Limb (tissue), 2 donors: Measurements from ENCODE around the gene GPRC5D.

Experiments used
- DNase-seq, 2 donors: peaks; one replicate each; pipeline ENCODE4 v3.0.0-alpha.2; 2016; ENCODE audit errors: extremely low spot score in 2 of 2

The GPRC5D gene

DNA sequence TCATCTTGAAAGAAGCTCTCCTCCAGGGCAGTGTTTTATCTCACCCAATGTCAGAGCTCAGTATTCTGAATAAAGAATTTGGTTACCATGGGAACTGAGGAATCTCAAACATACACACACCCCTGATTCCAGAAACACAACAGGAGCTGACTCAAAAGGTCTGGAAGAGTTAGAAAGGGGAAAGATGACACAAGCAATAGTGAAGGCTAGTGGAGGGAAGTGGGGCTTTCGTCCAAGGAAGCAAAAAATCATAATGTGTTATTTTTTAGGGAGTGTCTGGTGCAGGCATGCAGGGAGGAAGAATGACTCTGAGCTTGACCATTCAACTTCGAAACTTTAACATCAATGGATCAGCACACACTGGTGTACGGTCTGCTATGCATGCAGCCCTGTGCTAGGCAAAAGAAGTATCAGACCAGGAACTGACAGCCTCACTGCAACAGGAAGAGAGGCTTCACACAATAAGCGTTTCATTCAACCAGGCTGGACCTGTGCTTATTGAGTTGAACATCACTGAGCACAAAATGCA is 27.8 kb upstream of the GPRC5D start:
- DNase-seq: peak in 1 of 2 donors; percentile 69

DNA sequence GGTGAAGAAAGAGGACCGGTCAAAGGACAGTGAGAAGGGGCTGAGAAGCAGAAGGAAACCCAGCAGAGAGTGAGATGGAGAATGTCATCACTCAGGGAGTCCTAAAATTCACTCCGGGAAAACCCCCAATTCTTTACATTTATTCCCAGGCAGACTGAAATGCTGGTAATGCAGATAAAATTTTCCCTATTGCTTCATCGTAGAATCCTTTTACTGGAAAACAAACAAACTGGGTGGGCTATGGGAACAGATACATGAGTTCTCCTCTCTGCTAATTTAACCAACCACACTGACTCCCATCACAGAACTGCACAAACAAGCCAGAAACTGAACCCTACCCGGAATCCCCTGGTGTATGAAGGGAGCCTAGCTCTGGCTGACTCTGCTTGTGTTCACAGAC is 27.2 kb upstream of the GPRC5D start:
- DNase-seq: no peak

DNA sequence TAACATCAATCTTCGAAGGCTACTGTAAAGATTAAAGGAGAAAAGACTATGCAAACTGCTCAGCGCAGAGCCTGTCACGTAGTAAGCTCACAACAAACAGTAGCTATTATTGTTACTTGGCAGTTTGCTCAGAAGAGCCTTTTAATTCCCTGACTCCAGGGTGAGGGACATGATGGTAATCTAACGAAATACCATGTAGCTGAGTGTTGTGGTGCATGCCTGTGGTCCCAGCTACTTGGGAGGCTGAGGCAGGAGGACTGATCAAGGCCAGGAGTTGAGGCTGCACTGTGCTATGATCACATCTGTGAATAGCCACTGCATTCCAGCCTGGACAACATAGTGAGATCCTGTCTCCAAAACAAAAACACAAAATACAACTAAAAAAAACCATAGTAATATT is 25.3 kb upstream of the GPRC5D start:
- no peak for DNase-seq

DNA sequence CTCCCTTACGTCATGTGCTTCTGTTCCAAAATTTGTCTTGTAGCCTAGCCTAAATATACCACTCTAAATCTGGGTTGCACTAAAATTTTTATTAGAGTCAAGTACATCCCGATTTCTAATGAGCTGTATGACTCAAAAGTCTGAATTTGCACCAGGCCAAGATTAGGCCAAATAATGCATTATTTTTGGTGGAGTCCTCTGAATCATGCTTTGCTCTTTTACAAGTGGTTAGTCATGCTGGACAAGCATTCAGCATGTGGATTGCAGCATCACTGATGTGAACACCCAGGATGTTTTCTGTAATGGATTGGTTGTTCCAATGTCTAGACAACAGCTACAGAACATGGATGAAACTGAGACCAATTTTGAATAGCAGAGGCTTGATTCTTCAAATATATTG is 24.4 kb upstream of the GPRC5D start:
- DNase-seq: no peak

GRCh38 chr12:12975322-12976077 is 23.5 kb upstream of the GPRC5D start:
- no peak for DNase-seq

DNA sequence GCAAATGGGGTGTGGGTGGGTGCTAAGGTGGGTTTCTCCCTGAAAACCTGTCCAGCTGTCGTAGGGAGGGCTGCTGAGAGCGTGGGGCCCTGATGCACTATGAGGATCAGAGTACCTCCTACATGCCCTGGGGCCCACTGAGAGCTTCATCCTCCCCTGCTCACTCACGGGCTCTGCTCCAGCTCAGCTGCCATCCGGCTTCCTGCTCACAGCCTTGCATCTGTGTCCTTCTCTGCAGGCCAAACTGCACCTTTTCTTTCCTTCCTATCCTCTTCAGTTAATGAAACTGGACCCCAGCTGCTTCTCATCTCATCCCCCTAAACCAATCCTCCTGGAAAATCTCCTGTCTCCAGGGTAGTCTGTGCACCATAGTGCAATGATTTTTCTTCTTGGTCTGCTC is 22.2 kb upstream of the GPRC5D start:
- DNase-seq: no peak

DNA sequence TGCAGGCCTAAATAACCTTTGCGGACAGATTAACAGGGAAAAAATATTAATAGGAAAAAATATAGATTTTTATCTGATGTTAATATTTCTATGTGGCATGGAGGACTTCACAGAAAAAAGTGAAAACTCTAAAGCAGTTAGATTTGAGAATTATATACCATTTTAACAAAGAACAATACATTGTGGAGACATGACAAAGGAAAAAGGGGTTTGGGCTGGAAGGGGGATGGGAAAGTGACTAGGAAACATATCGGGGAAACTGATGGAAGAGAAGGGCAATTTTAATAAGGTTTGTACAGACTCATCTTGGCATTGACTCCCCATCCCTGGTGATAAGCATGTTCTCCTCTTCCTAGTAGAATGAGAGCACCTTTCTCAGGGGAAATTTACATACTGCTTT is 21.0 kb upstream of the GPRC5D start:
- no peak for DNase-seq

GRCh38 chr12:12965836-12966235 is 13.9 kb upstream of the GPRC5D start:
- DNase-seq: no peak

- no peak for DNase-seq
Measured at GRCh38 chr12:12964255-12964654, 12.3 kb upstream of the GPRC5D start.

DNA sequence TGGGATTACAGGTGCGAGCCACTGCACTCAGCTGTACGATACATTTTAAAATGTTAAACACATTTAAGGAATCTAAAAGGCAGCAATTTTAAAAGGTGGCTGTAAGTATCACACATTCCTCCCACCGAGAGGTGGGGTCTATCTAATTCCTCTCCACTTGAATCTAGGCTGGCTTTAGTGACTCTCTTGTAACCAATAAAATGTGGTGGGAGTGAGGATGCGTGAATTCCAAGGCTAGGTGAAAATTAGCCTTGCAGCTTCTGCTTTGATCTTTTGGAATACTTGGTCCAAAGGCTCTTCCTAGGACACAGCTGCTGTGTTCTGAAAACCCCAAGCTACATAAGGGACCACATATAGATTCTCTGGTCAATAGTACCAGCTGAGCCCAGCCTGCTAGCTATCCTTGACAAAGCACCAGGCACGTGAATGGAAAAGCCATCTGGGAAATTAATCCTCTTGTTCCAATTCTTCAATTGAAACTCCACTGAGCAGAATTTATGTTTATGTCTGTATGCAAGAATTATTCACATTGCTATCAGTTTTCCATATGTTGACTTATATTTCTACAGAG is 8.8 kb upstream of the GPRC5D start:
- peak in 1 of 2 donors; percentile 26 for DNase-seq

DNA sequence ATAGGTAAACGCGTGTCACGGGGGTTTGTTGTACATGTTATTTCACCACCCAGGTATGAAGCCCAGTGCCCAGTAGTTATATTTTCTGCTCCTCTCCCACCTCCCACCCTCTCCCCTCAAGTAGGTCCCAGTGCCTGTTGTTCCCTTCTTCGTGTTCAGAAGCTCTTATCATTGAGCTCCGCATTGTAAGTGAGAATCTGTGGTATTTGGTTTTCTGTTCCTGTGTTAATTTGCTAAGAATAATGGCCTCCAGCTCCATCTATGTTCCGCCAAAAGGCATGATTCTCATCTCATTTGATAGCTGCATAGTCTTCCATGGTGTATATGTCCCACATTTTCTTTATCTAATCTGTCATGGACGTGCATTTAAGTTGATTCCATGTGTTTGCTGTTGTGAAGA is 6.9 kb upstream of the GPRC5D start:
- no peak for DNase-seq

DNA sequence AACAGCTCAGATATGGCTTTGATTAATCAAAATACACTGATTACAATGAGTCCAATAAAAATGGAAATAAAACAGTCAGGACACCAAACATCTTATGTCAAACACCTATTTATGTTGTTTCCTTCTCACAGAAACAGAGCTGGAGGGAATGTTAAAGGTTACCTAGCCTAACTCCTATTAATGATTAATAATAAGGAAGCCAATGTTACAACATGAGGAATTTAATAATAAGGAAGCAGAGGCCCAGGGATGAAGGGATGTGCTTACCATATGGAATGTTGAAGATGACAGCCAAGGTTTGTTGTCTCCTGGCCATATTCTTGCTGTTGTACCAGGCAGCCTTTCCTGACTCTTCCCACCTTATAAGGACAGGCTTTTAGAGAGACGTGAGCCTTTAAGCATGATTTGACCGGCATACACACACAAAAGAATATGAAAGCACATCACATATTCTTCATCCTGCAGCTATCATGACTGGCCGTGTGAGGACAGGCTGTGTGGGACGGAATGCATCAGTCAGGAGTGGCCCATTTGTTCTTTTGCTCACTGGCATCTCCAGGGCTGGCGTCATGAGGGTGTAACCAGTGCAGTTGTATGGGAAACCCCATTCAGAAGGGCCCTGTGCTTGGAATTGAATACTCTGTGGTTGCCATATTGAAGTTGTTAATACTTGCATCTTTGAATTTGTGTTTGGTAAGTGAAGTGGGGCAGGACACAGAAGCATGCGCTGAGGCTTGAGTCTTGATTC is 3.1 kb upstream of the GPRC5D start:
- no peak for DNase-seq

DNA sequence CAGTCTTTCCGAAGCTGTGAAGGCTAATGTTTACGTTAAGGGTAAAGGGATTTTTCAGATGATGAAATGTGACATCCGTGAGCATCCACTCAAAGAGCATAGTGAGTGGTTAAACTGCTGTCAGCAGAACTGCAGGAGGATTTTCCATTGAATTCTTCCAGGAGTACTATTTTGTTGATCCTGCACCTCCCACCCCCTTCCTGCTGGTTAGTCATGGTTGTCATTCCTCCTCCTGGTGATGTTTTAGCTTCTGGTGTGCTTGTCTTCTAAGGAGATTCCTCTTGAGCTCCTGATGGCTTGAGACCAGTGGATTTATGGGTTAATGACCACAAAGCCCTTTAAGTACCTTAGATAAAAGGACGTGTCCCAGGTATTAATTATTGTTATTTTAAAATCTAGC is 2.4 kb upstream of the GPRC5D start:
- no peak for DNase-seq

DNA sequence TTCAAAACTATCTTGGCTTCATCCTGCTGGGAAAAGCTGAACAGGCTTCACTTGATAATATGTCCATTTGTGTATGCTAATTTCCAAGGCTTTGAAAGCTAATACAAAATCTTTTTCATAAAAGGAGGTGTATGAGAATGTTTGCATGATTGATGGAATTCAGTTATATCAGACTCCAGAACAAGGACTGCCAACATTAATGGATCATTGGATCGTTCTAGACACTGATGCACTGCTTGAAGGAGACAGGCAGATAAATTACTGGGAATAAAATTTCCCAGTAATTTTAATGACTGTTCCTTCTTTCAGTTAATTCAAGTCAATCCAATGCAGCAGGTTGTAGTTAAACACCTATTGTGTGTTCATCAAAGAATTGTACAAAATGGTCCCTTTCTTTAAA is 466 bp downstream of the GPRC5D start:
- no peak for DNase-seq

DNA sequence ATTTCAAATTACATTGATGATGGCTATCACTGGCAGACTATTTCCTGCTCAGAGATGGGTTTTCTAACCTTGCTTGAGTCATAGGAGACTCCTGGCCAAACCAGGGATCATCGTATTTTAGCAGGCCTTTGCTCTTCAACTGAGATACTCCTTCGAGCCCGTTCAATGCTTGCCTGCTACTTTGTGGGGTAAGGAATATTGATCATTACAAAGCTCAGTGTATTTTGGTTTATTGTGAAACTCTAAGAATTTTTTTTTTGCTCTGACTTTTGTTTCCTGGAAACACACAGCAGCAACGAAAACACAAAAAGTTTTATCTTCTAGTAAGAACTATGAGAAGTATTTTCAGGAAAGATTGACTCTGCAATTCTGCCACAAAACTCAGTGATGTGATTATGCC is 4.1 kb downstream of the GPRC5D start:
- no peak for DNase-seq

DNA sequence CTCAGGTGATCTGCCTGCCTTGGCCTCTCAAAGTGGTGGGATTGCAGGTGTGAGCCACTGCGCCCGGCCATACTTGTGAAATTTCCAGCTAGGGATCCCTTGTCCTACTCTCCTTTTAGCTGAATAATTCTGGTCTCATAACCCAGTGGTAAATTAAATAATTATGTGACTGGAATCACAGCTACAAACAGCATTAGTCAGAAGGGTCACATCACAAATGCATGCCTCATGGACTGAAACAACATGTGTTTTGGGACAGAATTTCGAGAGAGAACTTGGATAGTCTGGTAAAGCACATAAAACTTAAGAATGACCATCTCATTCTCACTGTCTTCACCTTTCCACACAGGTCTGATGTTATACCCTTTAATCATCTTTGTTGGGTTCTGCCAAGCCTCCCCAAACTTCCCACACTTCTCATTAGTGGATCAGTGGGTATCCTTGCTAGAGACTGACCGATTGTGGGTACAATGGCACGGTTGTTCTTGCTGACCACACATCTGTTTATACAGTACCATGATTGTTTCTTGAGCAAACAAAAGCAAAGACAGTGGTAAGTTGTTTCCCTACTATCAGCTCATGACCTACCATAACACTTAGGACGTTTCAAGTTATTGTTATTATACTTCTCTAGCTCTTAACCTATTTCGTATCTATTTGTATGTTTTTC is 5.1 kb downstream of the GPRC5D start:
- no peak for DNase-seq

GRCh38 chr12:12945591-12945990 is 6.4 kb downstream of the GPRC5D start:
- no peak for DNase-seq

DNA sequence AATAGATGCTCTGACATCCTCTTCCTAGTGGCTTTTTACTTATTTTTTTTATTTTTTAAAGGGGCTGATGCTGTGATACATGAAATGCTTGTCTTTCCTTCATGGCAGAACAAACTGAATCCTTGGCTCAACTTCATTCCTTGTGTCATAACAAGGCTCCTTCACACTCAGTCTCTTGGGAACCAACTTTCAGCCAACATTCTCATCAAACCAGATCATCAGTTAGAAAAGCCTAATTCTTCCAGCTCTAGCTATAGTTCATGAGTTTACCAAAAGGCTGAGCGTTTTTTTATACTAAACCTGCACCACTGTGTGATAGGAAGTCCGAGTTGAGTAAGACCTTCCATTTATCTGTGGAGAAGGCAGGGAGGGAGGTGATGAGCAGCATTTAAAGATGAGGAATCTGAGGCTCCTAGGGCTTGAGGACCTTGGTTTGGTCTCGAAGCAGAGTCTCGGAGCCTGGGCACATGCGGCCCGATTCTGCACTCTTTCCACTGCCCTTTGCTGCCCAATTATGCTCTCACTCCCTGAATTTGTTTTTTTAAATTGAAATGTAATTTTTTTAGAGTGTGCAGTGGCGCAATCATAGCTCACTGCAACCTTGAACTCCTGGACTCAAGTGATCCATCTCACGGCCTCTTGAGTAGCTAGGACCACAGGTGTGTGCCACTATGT is 8.2 kb downstream of the GPRC5D start:
- DNase-seq: no peak

- no peak for DNase-seq
Measured at GRCh38 chr12:12941450-12942350, 10.3 kb downstream of the GPRC5D start.

DNA sequence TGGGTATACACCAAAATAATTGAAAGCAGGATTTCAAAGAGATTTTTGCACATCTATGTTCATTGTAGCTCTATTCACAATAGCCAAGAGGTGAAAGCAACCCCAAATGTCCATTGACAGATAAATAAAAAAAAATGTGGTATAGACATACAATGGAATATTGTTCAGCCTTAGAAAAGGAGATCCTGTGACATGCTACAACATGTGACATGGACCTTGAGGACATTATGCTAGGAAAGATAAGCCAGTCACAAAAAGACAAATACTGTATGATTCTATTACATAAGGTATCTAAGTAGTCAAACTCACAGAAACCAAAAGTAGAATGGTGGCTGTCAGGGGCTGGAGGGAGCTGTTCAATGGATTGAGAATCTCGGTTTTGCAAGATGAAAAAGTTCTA is 12.1 kb downstream of the GPRC5D start:
- DNase-seq: no peak
